KBM-7 (cell line): ENCODE measurements around the gene PRODH2.
"Not testable (repeated sequence)": the region's sequence is repeated elsewhere in the genome, so short reads cannot be mapped to it uniquely, and the experiment has no call there.

Experiments
- DNase-seq: peaks from one replicate; pipeline ENCODE4 v3.0.0-alpha.2; 2015
- in situ Hi-C: fragments of 300-500 bp; cut with MboI; formaldehyde crosslinking; loops from 2 replicates; pipeline ENCODE4 v1.14.3; 2020; ENCODE audit warnings: low sequenced_read_pairs, low pct_unique_long_range_greater_than_20kb, mixed read lengths

The PRODH2 gene

GRCh38 chr19:35805526-35806102 lies 7.0 kb downstream of the PRODH2 start:
- DNase-seq, result no peak
- in situ Hi-C loops, result no loop called here

- in situ Hi-C loops, result no loop called here
- no peak for DNase-seq
Measured at GRCh38 chr19:35801828-35802227, 10.8 kb downstream of the PRODH2 start.

GRCh38 chr19:35797663-35798062 lies 15.0 kb downstream of the PRODH2 start:
- in situ Hi-C loops, result no loop called here
- no peak for DNase-seq

- DNase-seq, result no peak
- in situ Hi-C loops, result no loop called here
Measured at GRCh38 chr19:35796645-35797542, 15.8 kb downstream of the PRODH2 start.

GRCh38 chr19:35795564-35795963 lies 17.1 kb downstream of the PRODH2 start:
- in situ Hi-C loops, DNase-seq: not testable (repeated sequence)

GRCh38 chr19:35793381-35794165 lies 19.1 kb downstream of the PRODH2 start:
- DNase-seq, result no peak
- in situ Hi-C loops, result no loop called here

- no peak for DNase-seq
- in situ Hi-C loops, result no loop called here
Measured at GRCh38 chr19:35792888-35793287, 19.8 kb downstream of the PRODH2 start.

- in situ Hi-C loops, result no loop called here
Measured at GRCh38 chr19:35792312-35792711, 20.3 kb downstream of the PRODH2 start.

GRCh38 chr19:35791814-35792279 lies 20.8 kb downstream of the PRODH2 start:
- no peak for DNase-seq
- in situ Hi-C loops, result no loop called here

More at GRCh38 chr19:35792312-35792711, 20.3 kb downstream of the PRODH2 start:
- no peak for DNase-seq

- in situ Hi-C loops, result no loop called here
- no peak for DNase-seq
Measured at GRCh38 chr19:35790981-35791813, 21.4 kb downstream of the PRODH2 start.

- DNase-seq, result no peak
- in situ Hi-C loops, result no loop called here
Measured at GRCh38 chr19:35789978-35790944, 22.4 kb downstream of the PRODH2 start.

- no peak for DNase-seq
- in situ Hi-C loops, result no loop called here
Measured at GRCh38 chr19:35789195-35789977, 23.3 kb downstream of the PRODH2 start.

GRCh38 chr19:35788205-35788960 lies 24.3 kb downstream of the PRODH2 start:
- no peak for DNase-seq
- in situ Hi-C loops, result no loop called here

GRCh38 chr19:35787227-35787799 lies 25.3 kb downstream of the PRODH2 start:
- in situ Hi-C loops, result no loop called here
- DNase-seq, result no peak

GRCh38 chr19:35786299-35787160 lies 26.1 kb downstream of the PRODH2 start:
- in situ Hi-C loops, result no loop called here
- no peak for DNase-seq
